B cell (primary cell): ENCODE data around the gene PIK3R4. TPM values are rescaled to one million over a fixed set of nuclear protein-coding genes. Genes with fewer than 3 reads are reported as not detected.

Experiments
- ATAC-seq: fragments of 200-7000 bp; cut with Tn5 transposase; one replicate; pipeline ENCODE4 v1.10.0; 2021; ENCODE audit warnings: low read depth, mild to moderate bottlenecking, moderate number of reproducible peaks, moderate library complexity
- CTCF ChIA-PET: fragments of 350-600 bp; sonication (Branson Sonifier 250); formaldehyde crosslinking; loops from one replicate; lab custom pipeline; 2021; ENCODE audit warnings: antibody characterized with exemption, inconsistent platforms; lab: Charles Lee
- POLR2A ChIA-PET: fragments of 350-600 bp; sonication (Branson Sonifier 250); formaldehyde crosslinking; loops from one replicate; lab custom pipeline; 2021; ENCODE audit warnings: antibody characterized with exemption; lab: Charles Lee
- DNase-seq: peaks from one replicate; pipeline ENCODE4 v3.0.0; 2013
- H2AFZ ChIP-seq: 2 replicates; pipeline ENCODE4 v1.6.1; 2012; ENCODE audit warnings: mild to moderate bottlenecking, low read depth, low read length; ENCODE audit not compliant: insufficient read depth, poor library complexity, severe bottlenecking
- H3K27ac ChIP-seq, 2 donors: 1 replicate in 1 of 2; 2 replicates in 1 of 2; pipeline ENCODE4 v1.5.1; 2012 to 2013; ENCODE audit warnings: low read length in 2 of 2, mild to moderate bottlenecking in 2 of 2, moderate library complexity in 1 of 2
- H3K27me3 ChIP-seq, 4 experiments: fragments of 200-600 bp in 1 of 4; sonication (generic) in 1 of 4; replicated peaks in 1 of 4; 1 replicate in 2 of 4; 2 replicates in 2 of 4; pipeline versions ENCODE4 v1.6.1 to v1.7.0; 2013 to 2016; ENCODE audit warnings: low read length in 3 of 4, mild to moderate bottlenecking in 2 of 4, mixed read lengths in 1 of 4, moderate library complexity in 1 of 4; ENCODE audit not compliant: insufficient read depth in 4 of 4, control insufficient read depth in 3 of 4; ENCODE audit errors: control extremely low read depth in 1 of 4
- H3K36me3 ChIP-seq, 2 experiments: replicated peaks in 1 of 2; 1 replicate in 1 of 2; 2 replicates in 1 of 2; pipeline versions ENCODE4 v1.6.1 to v1.7.1; 2013; ENCODE audit warnings: low read length in 1 of 2; ENCODE audit not compliant: insufficient read depth in 2 of 2, control insufficient read depth in 1 of 2; ENCODE audit errors: control extremely low read depth in 1 of 2, extremely low read depth in 1 of 2
- H3K4me1 ChIP-seq, 2 donors: fragments of 200-600 bp in 1 of 2; sonication (generic) in 1 of 2; 1 replicate in 1 of 2; 2 replicates in 1 of 2; pipeline versions ENCODE4 v1.5.1 to v1.6.1; 2013 to 2017; ENCODE audit warnings: low read length in 2 of 2; ENCODE audit not compliant: control insufficient read depth in 2 of 2, insufficient read depth in 2 of 2
- H3K4me2 ChIP-seq: replicated peaks from 2 replicates; pipeline ENCODE3; 2012; ENCODE audit warnings: mild to moderate bottlenecking, low read depth, low read length; ENCODE audit not compliant: poor library complexity, severe bottlenecking
- H3K4me3 ChIP-seq, 5 experiments: fragments of 200-600 bp in 1 of 5; sonication (generic) in 1 of 5; 1 replicate in 3 of 5; 2 replicates in 2 of 5; pipeline versions ENCODE4 v1.5.1 to v1.7.0; 2011 to 2016; ENCODE audit warnings: low read length in 4 of 5, mild to moderate bottlenecking in 4 of 5, low read depth in 2 of 5, control low read depth in 1 of 5, moderate library complexity in 1 of 5; ENCODE audit not compliant: insufficient read depth in 1 of 5; ENCODE audit errors: control extremely low read depth in 1 of 5, extremely low read depth in 1 of 5
- H3K79me2 ChIP-seq: fragments of 200-600 bp; sonication (generic); one replicate; pipeline ENCODE4 v1.6.0; 2016; ENCODE audit warnings: low read length; ENCODE audit not compliant: control insufficient read depth, insufficient read depth
- H3K9ac ChIP-seq: fragments of 200-600 bp; sonication (generic); 2 replicates; pipeline ENCODE4 v1.6.1; 2017; ENCODE audit warnings: mild to moderate bottlenecking, low read length, moderate library complexity
- H3K9me3 ChIP-seq, 3 donors: one replicate each; pipeline versions ENCODE4 v1.6.1 to v1.7.1; 2013; ENCODE audit warnings: low read length in 2 of 3; ENCODE audit not compliant: control insufficient read depth in 2 of 3, insufficient read depth in 1 of 3; ENCODE audit errors: control extremely low read depth in 1 of 3
- H4K20me1 ChIP-seq: 2 replicates; pipeline ENCODE4 v1.6.0; 2012; ENCODE audit warnings: mild to moderate bottlenecking, low read length; ENCODE audit not compliant: insufficient read depth, control insufficient read depth, poor library complexity, severe bottlenecking
- H3K27ac Mint-ChIP-seq: one replicate; pipeline ENCODE4 v1.8.0; 2021; ENCODE audit warnings: mixed read lengths
- H3K27me3 Mint-ChIP-seq: one replicate; pipeline ENCODE4 v1.8.0; 2021; ENCODE audit warnings: mixed read lengths
- H3K4me1 Mint-ChIP-seq: one replicate; pipeline ENCODE4 v1.8.0; 2021; ENCODE audit warnings: mixed read lengths
- H3K4me3 Mint-ChIP-seq: one replicate; pipeline ENCODE4 v1.8.0; 2021; ENCODE audit warnings: mixed read lengths
- H3K9me3 Mint-ChIP-seq: one replicate; pipeline ENCODE4 v1.8.0; 2022; ENCODE audit warnings: mixed read lengths; ENCODE audit not compliant: insufficient read depth
- EZH2 ChIP-seq: IDR thresholded peaks from 2 replicates; pipeline ENCODE4 v1.6.1; 2012; ENCODE audit warnings: borderline replicate concordance, low read depth, mild to moderate bottlenecking, moderate library complexity, low read length; ENCODE audit not compliant: insufficient read depth, poor library complexity, severe bottlenecking
- WGBS: methylation state at CpG from one replicate; pipeline ENCODE4 v1.1.5; 2013; ENCODE audit warnings: missing lambda C conversion rate; ENCODE audit not compliant: insufficient coverage; 5-methylcytosine and 5-hydroxymethylcytosine counted together
- intact Hi-C: fragments of 100-400 bp; cut with micrococcal nuclease; formaldehyde crosslinking; loops from one replicate; pipeline ENCODE4 v1.10.0; 2022
- polyA plus RNA-seq: library from polyadenylated mRNA; depleted of rRNA; stranded (reverse); fragments of >200 nt; gene quantifications from 2 replicates; pipeline ENCODE4 v1.2.3, GENCODE V29; 2012
- total RNA-seq, 2 donors: library from RNA; stranded (reverse); fragments of 120-200 nt in 1 of 2; gene quantifications; 1 replicate in 1 of 2; 2 replicates in 1 of 2; pipeline versions ENCODE4 v1.2.3 to v1.2.4, GENCODE V29; 2013 to 2022
- TF ChIP-seq, protein P1 (sequence below): fragments of 200-600 bp; IDR thresholded peaks from one replicate; pipeline ENCODE4 v1.8.0; 2022; ENCODE audit warnings: antibody characterized with exemption, mild to moderate bottlenecking

Gene PIK3R4
- total and polyA plus RNA-seq, 2 donors (not counting 1 experiment from before 2014, with no cell fraction given) = 23.9 to 27.1 TPM

GRCh38 chr3:130699765-130700164, 46.9 kb downstream of the PIK3R4 start:
- Histone ChIP-seq H3K4me1 (no peaks in the 10 kb centered on the region), H3K27me3 (no peaks in the 10 kb centered on the region), H3K9me3 (no peaks in the 10 kb centered on the region), H4K20me1 (no peaks in the 10 kb centered on the region), H3K79me2 (no peaks in the 10 kb centered on the region), H3K4me2 (no peak overlapping the region), H3K9ac (no peak overlapping the region), H3K27ac (no peak overlapping the region), H3K4me3 (no peak overlapping the region), H3K36me3 (peaks cover 23 to 37% of the 10 kb centered on the region in 2 experiments), H2AFZ (no peak overlapping the region)
- H3K27me3 Mint-ChIP-seq = no peaks in the 10 kb centered on the region
- no peaks in the 10 kb centered on the region for H3K4me1 Mint-ChIP-seq
- no peak for ATAC-seq
- CTCF ChIA-PET = interaction anchor here (0.7 kb wide), 1 partner anchor 220 kb away, joined by 3 read pairs; no protein-coding TSS in a partner anchor
- peak; percentile 8 for DNase-seq
- intact Hi-C loops = no loop called here
- no peaks in the 10 kb centered on the region for H3K9me3 Mint-ChIP-seq
- POLR2A ChIA-PET = no interaction called here
- no peak overlapping the region for H3K27ac Mint-ChIP-seq
- no peak overlapping the region for H3K4me3 Mint-ChIP-seq
- no peak for TF ChIP-seq EZH2
- TF ChIP-seq, protein P1, sequence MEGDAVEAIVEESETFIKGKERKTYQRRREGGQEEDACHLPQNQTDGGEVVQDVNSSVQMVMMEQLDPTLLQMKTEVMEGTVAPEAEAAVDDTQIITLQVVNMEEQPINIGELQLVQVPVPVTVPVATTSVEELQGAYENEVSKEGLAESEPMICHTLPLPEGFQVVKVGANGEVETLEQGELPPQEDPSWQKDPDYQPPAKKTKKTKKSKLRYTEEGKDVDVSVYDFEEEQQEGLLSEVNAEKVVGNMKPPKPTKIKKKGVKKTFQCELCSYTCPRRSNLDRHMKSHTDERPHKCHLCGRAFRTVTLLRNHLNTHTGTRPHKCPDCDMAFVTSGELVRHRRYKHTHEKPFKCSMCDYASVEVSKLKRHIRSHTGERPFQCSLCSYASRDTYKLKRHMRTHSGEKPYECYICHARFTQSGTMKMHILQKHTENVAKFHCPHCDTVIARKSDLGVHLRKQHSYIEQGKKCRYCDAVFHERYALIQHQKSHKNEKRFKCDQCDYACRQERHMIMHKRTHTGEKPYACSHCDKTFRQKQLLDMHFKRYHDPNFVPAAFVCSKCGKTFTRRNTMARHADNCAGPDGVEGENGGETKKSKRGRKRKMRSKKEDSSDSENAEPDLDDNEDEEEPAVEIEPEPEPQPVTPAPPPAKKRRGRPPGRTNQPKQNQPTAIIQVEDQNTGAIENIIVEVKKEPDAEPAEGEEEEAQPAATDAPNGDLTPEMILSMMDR = peak; percentile 47

DNA sequence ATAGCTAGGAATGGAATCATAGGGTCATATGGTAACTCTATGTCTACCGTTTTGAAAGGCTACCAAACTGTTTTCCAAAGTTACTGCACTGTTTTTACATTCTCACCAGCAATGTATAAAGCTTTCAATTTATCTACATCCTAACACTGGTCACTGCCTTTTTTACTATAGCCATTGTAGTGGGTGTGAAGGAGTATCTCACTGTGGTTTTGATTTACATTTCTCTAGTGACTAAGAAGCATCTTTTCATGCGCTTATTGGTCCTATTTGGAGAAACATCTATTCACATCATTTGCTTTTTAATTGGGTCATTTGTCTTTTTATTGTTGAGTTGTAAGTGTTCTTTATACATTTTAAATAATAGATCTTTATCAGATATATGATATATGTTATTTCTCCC, 53.3 kb downstream of the PIK3R4 start:
- H3K4me2 ChIP-seq = no peak overlapping the region
- H4K20me1 ChIP-seq = no peaks in the 10 kb centered on the region
- no peaks in the 10 kb centered on the region for H3K79me2 ChIP-seq
- H3K4me1 ChIP-seq = no peaks in the 10 kb centered on the region
- WGBS = no CpG with 5 or more reads among the region's 2 CpGs
- no peaks in the 10 kb centered on the region for H3K27me3 ChIP-seq
- no peak overlapping the region for H2AFZ ChIP-seq
- Mint-ChIP-seq H3K4me1 (no peaks in the 10 kb centered on the region), H3K9me3 (no peaks in the 10 kb centered on the region), H3K27me3 (no peaks in the 10 kb centered on the region), H3K27ac (no peak overlapping the region), H3K4me3 (no peak overlapping the region)
- no peak overlapping the region for H3K9ac ChIP-seq
- DNase-seq (no peak), ATAC-seq (no peak)
- H3K9me3 ChIP-seq = no peaks in the 10 kb centered on the region
- no peak overlapping the region for H3K27ac ChIP-seq
- POLR2A ChIA-PET = no interaction called here
- H3K36me3 ChIP-seq = peaks cover 6 to 25% of the 10 kb centered on the region in 2 experiments
- CTCF ChIA-PET = no interaction called here
- intact Hi-C loops = no loop called here
- TF ChIP-seq EZH2 = no peak
- TF ChIP-seq, protein P1 = no peak
- no peak overlapping the region for H3K4me3 ChIP-seq
